CD4-positive, alpha-beta T cell (primary cell): ENCODE data around the gene SPATA16. TPM values are rescaled to one million over a fixed set of nuclear protein-coding genes. Genes with fewer than 3 reads are reported as not detected.

Source experiments
- ATAC-seq: fragments of 200-7000 bp; cut with Tn5 transposase; one replicate; pipeline ENCODE4 v1.10.0; 2022; ENCODE audit warnings: mild to moderate bottlenecking; ENCODE audit not compliant: poor library complexity
- CTCF ChIA-PET: fragments of 350-600 bp; sonication (Branson Sonifier 250); formaldehyde crosslinking; loops from one replicate; lab custom pipeline; 2021; ENCODE audit warnings: antibody characterized with exemption, inconsistent platforms; lab: Charles Lee
- POLR2A ChIA-PET: fragments of 350-600 bp; sonication (Branson Sonifier 250); formaldehyde crosslinking; loops from one replicate; lab custom pipeline; 2021; ENCODE audit warnings: antibody characterized with exemption, inconsistent platforms; lab: Charles Lee
- DNase-seq, 14 experiments: peaks; one replicate each; pipeline ENCODE4 v3.0.0-alpha.2; 2013 to 2020; ENCODE audit warnings: mixed read lengths in 2 of 14
- H3K27ac ChIP-seq, 2 donors: one replicate each; pipeline versions ENCODE4 v1.5.1 to v1.7.0; 2013; ENCODE audit warnings: low read length in 2 of 2, low read depth in 1 of 2, mild to moderate bottlenecking in 1 of 2
- H3K27me3 ChIP-seq, 2 experiments: 1 replicate in 1 of 2; 2 replicates in 1 of 2; pipeline versions ENCODE4 v1.6.1 to v1.7.0; 2013; ENCODE audit warnings: low read length in 2 of 2, control low read depth in 1 of 2, mild to moderate bottlenecking in 1 of 2, moderate library complexity in 1 of 2; ENCODE audit not compliant: insufficient read depth in 2 of 2, control insufficient read depth in 1 of 2
- H3K36me3 ChIP-seq: one replicate; pipeline ENCODE4 v1.6.1; 2013; ENCODE audit warnings: low read length, control low read depth; ENCODE audit not compliant: insufficient read depth
- H3K4me1 ChIP-seq: one replicate; pipeline ENCODE4 v1.6.1; 2013; ENCODE audit warnings: low read length, control low read depth; ENCODE audit not compliant: insufficient read depth
- H3K4me3 ChIP-seq: one replicate; pipeline ENCODE4 v1.5.1; 2013; ENCODE audit warnings: mild to moderate bottlenecking, low read length, moderate library complexity
- H3K9me3 ChIP-seq, 2 experiments: 1 replicate in 1 of 2; 2 replicates in 1 of 2; pipeline versions ENCODE4 v1.6.1 to v1.7.0; 2013; ENCODE audit warnings: low read length in 2 of 2, mild to moderate bottlenecking in 2 of 2, control low read depth in 1 of 2, moderate library complexity in 1 of 2; ENCODE audit not compliant: control insufficient read depth in 1 of 2, insufficient read depth in 1 of 2
- H3K27ac Mint-ChIP-seq: one replicate; pipeline ENCODE4 v1.8.0; 2020; ENCODE audit warnings: mixed read lengths
- H3K27me3 Mint-ChIP-seq: one replicate; pipeline ENCODE4 v1.8.0; 2021; ENCODE audit warnings: mixed read lengths
- H3K36me3 Mint-ChIP-seq: one replicate; pipeline ENCODE4 v1.8.0; 2021; ENCODE audit warnings: low read depth, mixed read lengths
- H3K4me1 Mint-ChIP-seq: one replicate; pipeline ENCODE4 v1.8.0; 2021; ENCODE audit warnings: low read depth, mixed read lengths
- H3K4me3 Mint-ChIP-seq: one replicate; pipeline ENCODE4 v1.8.0; 2020; ENCODE audit warnings: mild to moderate bottlenecking, mixed read lengths
- H3K9me3 Mint-ChIP-seq: one replicate; pipeline ENCODE4 v1.8.0; 2020; ENCODE audit warnings: mixed read lengths
- intact Hi-C, 2 experiments: fragments of 100-400 bp; cut with DNase I in 1 of 2; cut with micrococcal nuclease in 1 of 2; formaldehyde crosslinking; loops; one replicate each; pipeline versions ENCODE4 v1.15.1 to v1.9.0; 2023 to 2025; cut with DNase I, micrococcal nuclease
- total RNA-seq, 174 experiments: library from RNA in 2 of 174; stranded (reverse) in 2 of 174; gene quantifications; one replicate each; pipeline ENCODE4 v1.2.3 and lab custom pipeline; 2021 to 2026
- TF ChIP-seq, protein P1 (sequence below): fragments of 200-600 bp; IDR thresholded peaks from one replicate; pipeline ENCODE4 v1.8.0; 2022; ENCODE audit warnings: antibody characterized with exemption, mild to moderate bottlenecking

The SPATA16 gene
- total RNA-seq, 2 experiments from 2014 or later = not detected

DNA sequence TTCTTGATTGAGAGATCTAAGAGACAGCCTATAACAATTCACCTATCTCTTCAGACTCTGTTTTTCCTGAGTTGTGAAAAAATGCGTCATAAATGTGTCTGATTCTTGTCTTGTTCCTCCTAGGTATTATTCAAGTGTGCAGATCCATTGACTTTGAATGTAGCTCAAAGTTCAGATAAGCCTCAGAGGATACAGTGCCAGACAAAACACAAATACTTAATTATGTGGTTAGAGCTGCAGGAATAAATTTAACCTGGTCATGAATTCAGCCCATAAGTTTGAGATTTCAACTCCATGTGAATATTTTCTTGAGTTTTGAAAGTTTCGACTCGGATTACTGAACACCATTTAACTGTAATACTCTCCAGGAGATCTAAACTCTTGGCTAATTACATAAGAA, 216.5 kb downstream of the SPATA16 start:
- H3K36me3 Mint-ChIP-seq = no peaks in the 10 kb centered on the region
- H3K4me1 Mint-ChIP-seq = no peaks in the 10 kb centered on the region
- intact Hi-C loops = no loop called here
- ChIA-PET CTCF (no interaction called here), POLR2A (no interaction called here)
- H3K27ac Mint-ChIP-seq = no peak overlapping the region
- H3K4me1 ChIP-seq = no peaks in the 10 kb centered on the region
- TF ChIP-seq, protein P1, sequence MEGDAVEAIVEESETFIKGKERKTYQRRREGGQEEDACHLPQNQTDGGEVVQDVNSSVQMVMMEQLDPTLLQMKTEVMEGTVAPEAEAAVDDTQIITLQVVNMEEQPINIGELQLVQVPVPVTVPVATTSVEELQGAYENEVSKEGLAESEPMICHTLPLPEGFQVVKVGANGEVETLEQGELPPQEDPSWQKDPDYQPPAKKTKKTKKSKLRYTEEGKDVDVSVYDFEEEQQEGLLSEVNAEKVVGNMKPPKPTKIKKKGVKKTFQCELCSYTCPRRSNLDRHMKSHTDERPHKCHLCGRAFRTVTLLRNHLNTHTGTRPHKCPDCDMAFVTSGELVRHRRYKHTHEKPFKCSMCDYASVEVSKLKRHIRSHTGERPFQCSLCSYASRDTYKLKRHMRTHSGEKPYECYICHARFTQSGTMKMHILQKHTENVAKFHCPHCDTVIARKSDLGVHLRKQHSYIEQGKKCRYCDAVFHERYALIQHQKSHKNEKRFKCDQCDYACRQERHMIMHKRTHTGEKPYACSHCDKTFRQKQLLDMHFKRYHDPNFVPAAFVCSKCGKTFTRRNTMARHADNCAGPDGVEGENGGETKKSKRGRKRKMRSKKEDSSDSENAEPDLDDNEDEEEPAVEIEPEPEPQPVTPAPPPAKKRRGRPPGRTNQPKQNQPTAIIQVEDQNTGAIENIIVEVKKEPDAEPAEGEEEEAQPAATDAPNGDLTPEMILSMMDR = no peak
- ATAC-seq (no peak), DNase-seq (no peak)
- no peaks in the 10 kb centered on the region for H3K36me3 ChIP-seq
- no peaks in the 10 kb centered on the region for H3K9me3 ChIP-seq
- H3K4me3 ChIP-seq = no peak overlapping the region
- H3K27ac ChIP-seq = no peak overlapping the region
- H3K4me3 Mint-ChIP-seq = no peak overlapping the region
- H3K27me3 Mint-ChIP-seq = no peaks in the 10 kb centered on the region
- no peaks in the 10 kb centered on the region for H3K9me3 Mint-ChIP-seq
- no peaks in the 10 kb centered on the region for H3K27me3 ChIP-seq

DNA sequence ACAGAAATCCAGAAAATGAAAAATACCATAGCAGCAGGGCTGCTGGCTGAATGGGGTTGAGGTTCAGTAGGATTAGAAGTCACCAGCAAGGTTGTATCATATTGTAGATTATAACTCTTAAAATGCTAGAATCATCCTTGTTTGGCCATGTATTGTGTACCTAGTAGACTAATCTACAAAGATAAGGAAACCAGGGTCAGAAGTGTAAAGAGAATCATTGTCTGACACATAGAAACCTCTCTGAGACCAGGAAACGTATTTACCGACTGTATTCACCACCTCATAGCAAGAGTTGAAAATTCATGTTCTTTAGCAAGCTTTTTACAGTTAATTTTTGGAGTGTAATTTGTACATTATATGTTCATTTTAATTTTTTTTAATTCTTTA, 221.7 kb downstream of the SPATA16 start:
- H3K27ac ChIP-seq = no peak overlapping the region
- POLR2A ChIA-PET = no interaction called here
- no peak for ATAC-seq
- H3K4me3 Mint-ChIP-seq = no peak overlapping the region
- H3K36me3 Mint-ChIP-seq = no peaks in the 10 kb centered on the region
- H3K4me1 ChIP-seq = no peaks in the 10 kb centered on the region
- no peaks in the 10 kb centered on the region for H3K9me3 Mint-ChIP-seq
- no peaks in the 10 kb centered on the region for H3K4me1 Mint-ChIP-seq
- intact Hi-C loops = loop anchor here in 1 of 2 experiments (1.0 kb wide), 1 partner anchor 28 kb away; no protein-coding TSS in a partner anchor
- no peaks in the 10 kb centered on the region for H3K9me3 ChIP-seq
- no peaks in the 10 kb centered on the region for H3K27me3 ChIP-seq
- CTCF ChIA-PET = no interaction called here
- no peaks in the 10 kb centered on the region for H3K36me3 ChIP-seq
- no peak overlapping the region for H3K27ac Mint-ChIP-seq
- DNase-seq = no peak
- TF ChIP-seq, protein P1 = no peak
- no peaks in the 10 kb centered on the region for H3K27me3 Mint-ChIP-seq
- H3K4me3 ChIP-seq = no peak overlapping the region

DNA sequence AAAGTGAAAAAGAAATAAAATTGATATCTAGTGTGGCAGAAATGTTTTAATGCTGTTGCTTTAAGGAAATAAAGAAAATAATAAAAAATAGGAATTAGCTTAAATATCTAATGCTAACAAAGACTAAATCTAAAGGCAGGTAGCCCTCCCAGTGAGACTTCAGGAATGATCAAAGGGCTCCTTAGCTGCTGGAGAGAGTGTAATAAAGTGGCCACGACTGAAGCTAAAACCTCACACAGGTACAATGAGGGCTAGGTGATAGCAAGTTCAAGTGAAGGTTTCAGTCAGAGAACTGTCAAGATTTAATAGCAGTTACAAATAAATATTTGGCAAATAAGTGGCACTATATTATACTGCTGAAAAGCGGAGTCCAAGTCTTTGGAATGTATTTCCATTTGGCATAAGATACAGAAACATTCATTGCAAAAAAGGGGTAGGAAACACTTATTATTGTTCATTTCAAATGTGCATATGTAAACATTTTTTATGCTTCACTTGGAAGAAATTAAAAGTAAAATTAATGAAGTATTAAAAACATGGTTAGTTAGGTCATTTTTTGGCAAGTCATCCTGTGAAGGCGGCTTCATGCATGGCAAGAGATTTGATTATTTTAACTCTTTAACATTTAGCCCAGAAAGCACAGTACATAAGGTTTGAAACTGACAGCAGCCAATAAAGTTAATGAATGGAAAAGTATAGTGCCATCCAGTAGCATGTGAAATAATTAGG, 222.3 kb downstream of the SPATA16 start:
- no peak overlapping the region for H3K27ac Mint-ChIP-seq
- Histone ChIP-seq H3K4me3 (no peak overlapping the region), H3K4me1 (no peaks in the 10 kb centered on the region), H3K9me3 (no peaks in the 10 kb centered on the region), H3K36me3 (no peaks in the 10 kb centered on the region), H3K27me3 (no peaks in the 10 kb centered on the region), H3K27ac (no peak overlapping the region)
- TF ChIP-seq, protein P1 = no peak
- H3K27me3 Mint-ChIP-seq = no peaks in the 10 kb centered on the region
- no peak for ATAC-seq
- H3K4me1 Mint-ChIP-seq = no peaks in the 10 kb centered on the region
- no peak overlapping the region for H3K4me3 Mint-ChIP-seq
- CTCF ChIA-PET = no interaction called here
- POLR2A ChIA-PET = no interaction called here
- DNase-seq = no peak
- H3K9me3 Mint-ChIP-seq = no peaks in the 10 kb centered on the region
- no peaks in the 10 kb centered on the region for H3K36me3 Mint-ChIP-seq
- intact Hi-C loops = loop anchor here in 1 of 2 experiments (1.0 kb wide), 1 partner anchor 29 kb away; no protein-coding TSS in a partner anchor
